ENCODE measurements around the gene GMIP. TPM values are rescaled to one million over a fixed set of nuclear protein-coding genes. Genes with fewer than 3 reads are reported as not detected.

GMIP gene
- total and polyA plus RNA-seq, 4 donors, result 0.89 to 6.5 (median 4.3) TPM

- no peak overlapping the region for H3K9ac ChIP-seq (ENCODE audit: low read depth in 1 of 2, low read length in 2 of 2)
- 89% methylated on average over 4 of the region's 4 CpGs for whole genome bisulfite sequencing
These were observed 63.0 kb downstream of the GMIP start for GRCh38 chr19:19580418-19580817.

DNA sequence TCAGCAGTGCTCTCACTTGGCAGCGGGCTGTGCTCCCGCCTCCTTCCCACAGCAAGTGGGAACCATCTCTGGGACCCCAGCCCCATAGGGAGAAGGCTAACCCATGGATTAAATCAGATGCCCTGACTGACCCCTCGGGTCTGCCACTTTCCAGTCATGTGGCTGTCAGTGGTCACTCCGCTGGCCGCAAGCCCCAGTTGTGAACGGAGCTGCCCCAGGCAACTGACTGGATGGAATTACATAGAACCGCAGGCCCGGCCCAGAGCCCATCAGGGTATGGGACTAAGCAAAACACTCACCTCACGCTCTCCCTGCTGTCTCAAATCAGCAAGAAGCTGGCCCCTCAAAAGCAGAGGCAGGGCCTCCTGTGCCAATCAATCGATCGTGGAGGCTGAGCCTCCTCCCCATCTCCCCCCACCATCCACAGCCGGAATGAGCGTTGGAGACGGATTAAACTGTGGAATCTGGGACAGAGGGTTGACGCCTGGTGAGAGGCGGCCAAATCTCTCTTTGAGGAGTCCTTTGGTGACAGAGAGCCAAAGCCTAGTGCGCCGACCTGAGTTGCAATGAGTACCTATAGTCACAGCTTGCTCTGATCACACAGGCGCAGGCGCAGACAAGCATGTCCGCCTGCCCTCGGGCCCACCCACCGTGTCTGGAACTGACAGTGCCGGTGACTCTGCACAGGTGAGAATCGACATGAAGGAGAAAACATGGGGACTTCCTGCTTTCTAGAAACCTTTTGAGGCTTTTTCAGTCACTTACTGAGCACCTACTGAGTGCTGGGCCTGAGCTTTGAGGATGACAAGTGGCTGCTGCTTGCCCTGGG, 63.7 kb downstream of the GMIP start:
- Histone ChIP-seq H3K27ac (ENCODE audit: low read depth in 1 of 2, low read length in 2 of 2) (no peak overlapping the region), H3K36me3 (ENCODE audit: control insufficient read depth in 4 of 4, insufficient read depth in 3 of 4, low read depth in 1 of 4, low read length in 3 of 4) (no peaks in the 10 kb centered on the region), H3K9me3 (ENCODE audit: control insufficient read depth in 4 of 4, low read length in 3 of 4) (no peaks in the 10 kb centered on the region), H3K4me3 (ENCODE audit: low read depth in 1 of 3, low read length in 3 of 3) (no peak overlapping the region), H3K27me3 (ENCODE audit: control insufficient read depth in 4 of 4, insufficient read depth in 4 of 4, low read length in 3 of 4) (no peaks in the 10 kb centered on the region), H3K4me1 (ENCODE audit: control insufficient read depth in 4 of 4, insufficient read depth in 4 of 4, low read length in 3 of 4) (no peaks in the 10 kb centered on the region), H3K9ac (ENCODE audit: low read depth in 1 of 2, low read length in 2 of 2) (no peak overlapping the region)
- 86% methylated on average over 25 of the region's 25 CpGs for WGBS
- DNase-seq (ENCODE audit: low spot score), result no peak
- TF ChIP-seq FOXA2 (IDR thresholded peaks at IDR 0.05) (no peak), YY1 (IDR thresholded peaks at IDR 0.05) (no peak), HNF4G (IDR thresholded peaks at IDR 0.05) (no peak), GABPA (IDR thresholded peaks at IDR 0.05 in 1 of 2, conservative IDR thresholded peaks at IDR 0.05 in 1 of 2) (no peak), RXRA (IDR thresholded peaks at IDR 0.05) (no peak), HNF4A (conservative IDR thresholded peaks at IDR 0.05) (no peak)
- TF ChIP-seq, protein P1, sequence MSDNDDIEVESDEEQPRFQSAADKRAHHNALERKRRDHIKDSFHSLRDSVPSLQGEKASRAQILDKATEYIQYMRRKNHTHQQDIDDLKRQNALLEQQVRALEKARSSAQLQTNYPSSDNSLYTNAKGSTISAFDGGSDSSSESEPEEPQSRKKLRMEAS (IDR thresholded peaks at IDR 0.05), result no peak
- TF ChIP-seq, protein P2, sequence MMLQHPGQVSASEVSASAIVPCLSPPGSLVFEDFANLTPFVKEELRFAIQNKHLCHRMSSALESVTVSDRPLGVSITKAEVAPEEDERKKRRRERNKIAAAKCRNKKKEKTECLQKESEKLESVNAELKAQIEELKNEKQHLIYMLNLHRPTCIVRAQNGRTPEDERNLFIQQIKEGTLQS (IDR thresholded peaks at IDR 0.05), result no peak

More at GRCh38 chr19:19580418-19580817, 63.0 kb downstream of the GMIP start:
- TF ChIP-seq GABPA (IDR thresholded peaks at IDR 0.05 in 1 of 2, conservative IDR thresholded peaks at IDR 0.05 in 1 of 2) (no peak), FOXA2 (IDR thresholded peaks at IDR 0.05) (no peak), NR2F2 (IDR thresholded peaks at IDR 0.05) (no peak), SP1 (IDR thresholded peaks at IDR 0.05) (no peak), RXRA (IDR thresholded peaks at IDR 0.05) (no peak), EGR1 (IDR thresholded peaks at IDR 0.05; ENCODE audit: low read depth in 2 of 2) (no peak), HNF4A (conservative IDR thresholded peaks at IDR 0.05) (no peak)
- TF ChIP-seq, protein P1 (IDR thresholded peaks at IDR 0.05), result no peak
- H3K36me3 ChIP-seq (ENCODE audit: control insufficient read depth in 4 of 4, insufficient read depth in 3 of 4, low read depth in 1 of 4, low read length in 3 of 4), result no peaks in the 10 kb centered on the region
- no peaks in the 10 kb centered on the region for H3K9me3 ChIP-seq (ENCODE audit: control insufficient read depth in 4 of 4, low read length in 3 of 4)
- no peak overlapping the region for H3K4me3 ChIP-seq (ENCODE audit: low read depth in 1 of 3, low read length in 3 of 3)
- no peak for DNase-seq (ENCODE audit: low spot score)
- H3K27me3 ChIP-seq (ENCODE audit: control insufficient read depth in 4 of 4, insufficient read depth in 4 of 4, low read length in 3 of 4), result no peaks in the 10 kb centered on the region
- H3K4me1 ChIP-seq (ENCODE audit: control insufficient read depth in 4 of 4, insufficient read depth in 4 of 4, low read length in 3 of 4), result no peaks in the 10 kb centered on the region
- H3K27ac ChIP-seq (ENCODE audit: low read depth in 1 of 2, low read length in 2 of 2), result no peak overlapping the region

Other genes with a start within 250 kb of the GMIP start
- 10 to 100 TPM; 20.2 to 23.7 TPM for gene GATAD2A, start 238.0 kb downstream of the GMIP start, total RNA-seq
- gene GATAD2A, start 238.0 kb downstream of the GMIP start, polyA plus RNA-seq, result 10 to 100 TPM in 1 of 2 donors, 1 to 10 TPM in 1; 7.1 to 16.1 TPM
- gene TSSK6, start 128.1 kb downstream of the GMIP start, total RNA-seq, result 1 to 10 TPM; 1.2 to 2.3 TPM
- under 1 TPM; 0.21 to 0.95 TPM for gene TSSK6, start 128.1 kb downstream of the GMIP start, polyA plus RNA-seq
- gene NDUFA13, start 127.4 kb downstream of the GMIP start, total RNA-seq, result 10 to 100 TPM; 45.3 to 80.6 TPM
- gene NDUFA13, start 127.4 kb downstream of the GMIP start, polyA plus RNA-seq, result 100 to 1,000 TPM; 180 to 239 TPM
- gene YJEFN3, start 114.7 kb downstream of the GMIP start, total RNA-seq, result under 1 TPM; 0.19 to 0.75 TPM
- gene YJEFN3, start 114.7 kb downstream of the GMIP start, polyA plus RNA-seq, result under 1 TPM; 0.51 to 0.88 TPM
- under 1 TPM; 0.08 to 0.42 TPM for gene CILP2, start 105.4 kb downstream of the GMIP start, total RNA-seq
- gene CILP2, start 105.4 kb downstream of the GMIP start, polyA plus RNA-seq, result under 1 TPM in 1 of 2 donors, not detected in 1; 0.09 TPM
- gene PBX4, start 25.0 kb downstream of the GMIP start, total RNA-seq, result under 1 TPM; 0.19 to 0.59 TPM
- under 1 TPM in 1 of 2 donors, not detected in 1; 0.21 TPM for gene PBX4, start 25.0 kb downstream of the GMIP start, polyA plus RNA-seq
- gene LPAR2, start 15.4 kb downstream of the GMIP start, total RNA-seq, result 1 to 10 TPM; 1.0 to 3.4 TPM
- gene LPAR2, start 15.4 kb downstream of the GMIP start, polyA plus RNA-seq, result 1 to 10 TPM; 1.0 to 1.3 TPM
- 10 to 100 TPM; 18.8 to 36.5 TPM for gene ATP13A1, start 20.0 kb upstream of the GMIP start, total RNA-seq
- 10 to 100 TPM; 15.1 to 22.1 TPM for gene ATP13A1, start 20.0 kb upstream of the GMIP start, polyA plus RNA-seq
- gene ZNF101, start 25.2 kb upstream of the GMIP start, total RNA-seq, result 1 to 10 TPM; 4.6 to 6.9 TPM
- gene ZNF101, start 25.2 kb upstream of the GMIP start, polyA plus RNA-seq, result 1 to 10 TPM; 1.5 to 2.4 TPM
- 1 to 10 TPM; 1.4 to 2.6 TPM for gene ZNF14, start 89.5 kb upstream of the GMIP start, total RNA-seq
- gene ZNF14, start 89.5 kb upstream of the GMIP start, polyA plus RNA-seq, result under 1 TPM; 0.28 to 0.37 TPM
- 1 to 10 TPM; 5.0 to 8.5 TPM for gene ZNF506, start 178.1 kb upstream of the GMIP start, total RNA-seq
- 1 to 10 TPM; 1.3 to 4.7 TPM for gene ZNF506, start 178.1 kb upstream of the GMIP start, polyA plus RNA-seq
- 1 to 10 TPM; 3.3 to 3.7 TPM for gene ZNF253, start 222.2 kb upstream of the GMIP start, total RNA-seq
- 1 to 10 TPM; 1.7 to 2.4 TPM for gene ZNF253, start 222.2 kb upstream of the GMIP start, polyA plus RNA-seq

All from liver (tissue), 9 donors.